ENCODE results near the gene CLCN7. TPM values are rescaled to one million over a fixed set of nuclear protein-coding genes. Genes with fewer than 3 reads are reported as not detected.

Gene CLCN7
- total RNA-seq, 2 donors from 2014 or later = 42.4 to 61.5 TPM

DNA sequence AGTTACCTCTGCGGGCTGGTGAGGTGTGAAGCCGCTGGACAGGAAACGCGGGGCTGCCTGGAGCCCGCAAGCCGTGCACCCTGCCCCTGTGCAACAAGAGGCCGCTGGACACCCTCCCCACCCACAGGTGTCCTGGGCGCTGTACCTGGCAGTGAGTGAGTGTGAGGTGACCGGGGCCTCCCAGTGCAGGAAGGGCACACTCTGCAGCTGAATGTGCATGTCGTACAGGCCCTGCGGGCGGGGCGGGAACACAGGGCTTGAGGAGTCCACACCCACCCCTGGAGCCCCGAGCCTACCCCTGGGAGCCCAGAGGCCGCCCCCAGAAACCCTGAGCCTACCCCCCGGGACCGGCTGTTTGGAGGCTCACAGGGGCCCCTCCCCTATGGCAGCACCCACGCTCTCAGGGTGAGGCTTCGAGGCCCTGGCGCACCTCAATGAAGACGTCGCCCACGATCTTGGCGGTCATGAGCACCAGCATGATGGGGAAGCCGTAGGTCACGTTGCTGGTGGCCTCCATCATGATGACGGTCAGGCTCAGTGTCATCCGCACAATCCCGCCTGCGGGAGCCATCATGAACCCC, 26.2 kb downstream of the CLCN7 start:
- Histone ChIP-seq H3K4me3 (no peak overlapping the region), H3K27ac (no peak overlapping the region), H3K9ac (ENCODE audit: low read depth in 2 of 2, low read length in 2 of 2) (no peak overlapping the region), H3K9me3 (no peaks in the 10 kb centered on the region), H3K27me3 (no peaks in the 10 kb centered on the region), H3K4me1 (no peaks in the 10 kb centered on the region), H3K36me3 (no peaks in the 10 kb centered on the region)
- intact Hi-C loops (cut with DNase I) = no loop called here
- DNase-seq = no peak
- no peak for TF ChIP-seq CTCF (IDR thresholded peaks at IDR 0.05)

GRCh38 chr16:1447965-1448364, 26.9 kb downstream of the CLCN7 start:
- Histone ChIP-seq H3K4me3 (no peak overlapping the region), H3K9ac (ENCODE audit: low read depth in 2 of 2, low read length in 2 of 2) (no peak overlapping the region), H3K4me1 (no peaks in the 10 kb centered on the region), H3K9me3 (no peaks in the 10 kb centered on the region), H3K27me3 (no peaks in the 10 kb centered on the region), H3K27ac (no peak overlapping the region), H3K36me3 (no peaks in the 10 kb centered on the region)
- no peak for DNase-seq
- TF ChIP-seq CTCF (IDR thresholded peaks at IDR 0.05) = no peak
- intact Hi-C loops (cut with DNase I) = no loop called here

DNA sequence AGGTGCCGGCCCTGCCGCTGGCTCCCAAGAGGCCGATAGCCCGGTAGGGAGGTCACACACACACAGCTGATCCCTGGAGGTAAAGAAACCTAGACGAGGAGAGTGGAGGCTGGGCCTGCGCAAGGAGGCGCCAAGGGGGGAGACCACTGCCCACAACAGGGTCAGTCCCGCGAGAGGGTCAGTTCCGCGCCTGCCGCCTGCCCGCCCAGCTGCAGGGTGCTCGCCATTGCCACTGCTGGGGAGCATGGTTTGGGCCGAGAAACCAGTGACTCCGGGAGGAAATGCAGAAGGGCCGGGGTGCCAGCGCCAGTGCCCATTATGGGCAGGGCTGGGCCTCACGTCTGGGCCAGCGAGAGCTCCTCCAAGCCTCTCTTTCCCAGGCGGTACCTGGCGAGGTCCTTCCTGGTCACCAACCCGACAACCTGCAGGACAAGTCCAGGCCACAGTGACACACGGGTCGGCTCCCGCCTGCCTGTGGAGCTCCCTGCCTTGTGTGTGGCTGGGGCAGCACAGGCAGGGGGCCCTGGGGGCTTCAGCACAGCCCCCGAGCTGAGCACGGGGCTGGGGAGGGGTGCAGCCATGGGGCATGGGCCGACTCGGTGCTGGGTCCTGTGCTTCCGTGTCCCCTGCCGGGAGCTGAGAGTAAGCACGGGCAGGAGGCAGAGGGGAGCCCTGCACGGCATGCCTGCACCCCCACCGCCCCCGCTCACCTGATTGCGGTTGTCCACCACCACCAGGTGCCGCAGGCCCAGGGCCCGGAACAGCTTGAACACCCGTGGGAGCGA, 28.3 kb downstream of the CLCN7 start:
- DNase-seq = no peak
- Histone ChIP-seq H3K4me3 (no peak overlapping the region), H3K36me3 (no peaks in the 10 kb centered on the region)

DNA sequence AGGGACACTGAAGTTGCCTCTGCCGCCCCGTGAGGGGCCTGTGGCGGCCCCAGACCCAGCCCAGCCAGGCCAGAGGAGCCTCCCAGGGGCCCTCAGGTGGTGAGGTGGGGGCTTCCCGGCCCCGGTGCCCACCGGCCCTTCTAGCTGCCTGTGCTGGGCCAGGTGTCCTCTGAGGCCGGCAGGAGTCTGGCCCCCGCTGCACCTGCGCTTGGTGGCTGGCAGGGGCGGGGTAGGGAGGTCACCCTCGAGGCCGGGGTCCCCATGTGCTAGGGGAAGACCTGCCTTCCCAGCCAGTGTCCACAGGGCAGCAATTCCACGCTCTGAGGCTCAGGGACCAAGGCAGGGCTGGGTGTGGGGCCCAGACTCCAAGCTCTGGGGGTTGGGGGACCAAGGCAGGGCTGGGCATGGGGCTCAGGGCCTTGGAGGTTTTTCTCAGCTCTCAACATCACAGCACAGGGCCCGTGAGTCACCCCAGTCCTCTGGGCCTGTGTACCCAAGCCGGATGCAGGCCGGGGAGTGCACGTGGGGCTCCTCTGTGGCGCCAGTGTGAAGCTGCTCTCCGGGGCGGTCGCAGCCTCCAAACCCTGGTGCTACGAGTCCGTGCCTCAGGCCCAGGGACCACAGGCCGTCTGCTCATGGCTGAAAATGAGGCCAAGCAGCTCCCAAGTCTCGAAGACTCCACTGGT, 29.2 kb downstream of the CLCN7 start:
- Histone ChIP-seq H3K9me3 (no peaks in the 10 kb centered on the region), H3K9ac (ENCODE audit: low read depth in 2 of 2, low read length in 2 of 2) (no peak overlapping the region), H3K4me1 (no peaks in the 10 kb centered on the region), H3K36me3 (no peaks in the 10 kb centered on the region), H3K27me3 (no peaks in the 10 kb centered on the region), H3K4me3 (no peak overlapping the region), H3K27ac (no peak overlapping the region)
- intact Hi-C loops (cut with DNase I) = no loop called here
- TF ChIP-seq CTCF (IDR thresholded peaks at IDR 0.05) = no peak
- DNase-seq = no peak

More for the DNA sequence above, 28.3 kb downstream of the CLCN7 start:
- no peaks in the 10 kb centered on the region for H3K4me1 ChIP-seq
- no peak overlapping the region for H3K9ac ChIP-seq (ENCODE audit: low read depth in 2 of 2, low read length in 2 of 2)
- intact Hi-C loops (cut with DNase I) = no loop called here
- no peaks in the 10 kb centered on the region for H3K9me3 ChIP-seq
- TF ChIP-seq CTCF (IDR thresholded peaks at IDR 0.05) = no peak
- H3K27me3 ChIP-seq = no peaks in the 10 kb centered on the region
- H3K27ac ChIP-seq = no peak overlapping the region

- no peak overlapping the region for H3K27ac ChIP-seq
- no peaks in the 10 kb centered on the region for H3K4me1 ChIP-seq
- no peak overlapping the region for H3K9ac ChIP-seq (ENCODE audit: low read depth in 2 of 2, low read length in 2 of 2)
- TF ChIP-seq CTCF (IDR thresholded peaks at IDR 0.05) = no peak
- intact Hi-C loops (cut with DNase I) = no loop called here
- H3K4me3 ChIP-seq = no peak overlapping the region
- H3K9me3 ChIP-seq = no peaks in the 10 kb centered on the region
- no peaks in the 10 kb centered on the region for H3K36me3 ChIP-seq
- no peaks in the 10 kb centered on the region for H3K27me3 ChIP-seq
- DNase-seq = no peak
Measured at GRCh38 chr16:1444730-1445517, 29.9 kb downstream of the CLCN7 start.
